Neural cell (in vitro differentiated cells): ENCODE data around the gene CGNL1. TPM values are rescaled to one million over a fixed set of nuclear protein-coding genes. Genes with fewer than 3 reads are reported as not detected.

Source experiments
- H2AFZ ChIP-seq: fragments of 200-600, 300-800 bp; sonication (generic), shearing (Covaris generic); 2 replicates; pipeline ENCODE4 v1.6.0; 2014; ENCODE audit warnings: low read depth, mild to moderate bottlenecking, antibody characterized with exemption, low read length, moderate library complexity
- H3F3A ChIP-seq: fragments of 200-600 bp; shearing (Covaris generic); 2 replicates; pipeline ENCODE4 v1.6.1; 2016; ENCODE audit warnings: mild to moderate bottlenecking, moderate library complexity, mixed read lengths, antibody characterized with exemption, low read length; ENCODE audit not compliant: insufficient read depth, poor library complexity, severe bottlenecking
- H3K27ac ChIP-seq: fragments of 200-600, 300-800 bp; sonication (generic), shearing (Covaris generic); 2 replicates; pipeline ENCODE4 v1.5.1; 2014; ENCODE audit warnings: mild to moderate bottlenecking, low read length, moderate library complexity
- H3K27me3 ChIP-seq: fragments of 300-800, 200-600 bp; sonication (generic), shearing (Covaris generic); 2 replicates; pipeline ENCODE4 v1.6.0; 2014; ENCODE audit warnings: mild to moderate bottlenecking, low read depth, low read length, moderate library complexity; ENCODE audit not compliant: insufficient read depth
- H3K36me3 ChIP-seq: fragments of 300-800, 200-600 bp; sonication (generic), shearing (Covaris generic); 2 replicates; pipeline ENCODE4 v1.5.1; 2014; ENCODE audit warnings: mild to moderate bottlenecking, antibody characterized with exemption, low read length, moderate library complexity; ENCODE audit not compliant: insufficient read depth
- H3K4me2 ChIP-seq: fragments of 300-800, 200-600 bp; sonication (generic), shearing (Covaris generic); 2 replicates; pipeline ENCODE4 v1.6.0; 2014; ENCODE audit warnings: mild to moderate bottlenecking, low read length
- H3K4me3 ChIP-seq: fragments of 300-800, 200-600 bp; sonication (generic), shearing (Covaris generic); 2 replicates; pipeline ENCODE4 v1.5.1; 2014; ENCODE audit warnings: mild to moderate bottlenecking, low read length, moderate library complexity
- H3K79me2 ChIP-seq: fragments of 200-600 bp; shearing (Covaris generic); replicated peaks from 2 replicates; pipeline ENCODE4 v1.6.0; 2014; ENCODE audit warnings: mild to moderate bottlenecking, low read length, moderate library complexity; ENCODE audit not compliant: insufficient read depth
- H3K9ac ChIP-seq: fragments of 300-800, 200-600 bp; sonication (generic), shearing (Covaris generic); 2 replicates; pipeline ENCODE4 v1.6.1; 2016; ENCODE audit warnings: mild to moderate bottlenecking, low read length, mixed read lengths
- H3K9me2 ChIP-seq: fragments of 200-600 bp; shearing (Covaris generic); 2 replicates; pipeline ENCODE4 v1.6.1; 2016; ENCODE audit warnings: mild to moderate bottlenecking, low read length, mixed read lengths; ENCODE audit not compliant: insufficient read depth
- H3K9me3 ChIP-seq: fragments of 200-600, 300-800 bp; sonication (generic), shearing (Covaris generic); 2 replicates; pipeline ENCODE4 v1.6.1; 2016; ENCODE audit warnings: mild to moderate bottlenecking, mixed run types, low read length, moderate library complexity, mixed read lengths
- H4K20me1 ChIP-seq: fragments of 200-600 bp; shearing (Covaris generic); 2 replicates; pipeline ENCODE4 v1.6.1; 2016; ENCODE audit warnings: mild to moderate bottlenecking, mixed run types; ENCODE audit not compliant: insufficient read depth
- EP300 ChIP-seq: fragments of 450-650 bp; conservative IDR thresholded peaks from 2 replicates; pipeline ENCODE4 v1.6.1; 2014; ENCODE audit warnings: antibody characterized with exemption, mild to moderate bottlenecking, moderate library complexity; ENCODE audit not compliant: poor library complexity, severe bottlenecking
- EZH2 ChIP-seq: fragments of 200-600, 300-800 bp; shearing (Covaris generic), sonication (generic); IDR thresholded peaks from 2 replicates; pipeline ENCODE4 v1.6.1; 2014; ENCODE audit warnings: antibody characterized with exemption, low read length, borderline replicate concordance, mild to moderate bottlenecking; ENCODE audit not compliant: insufficient read depth, poor library complexity, severe bottlenecking
- MXI1 ChIP-seq: fragments of 450-650 bp; conservative IDR thresholded peaks from 2 replicates; pipeline ENCODE4 v1.6.1; 2014; ENCODE audit warnings: antibody characterized with exemption, mild to moderate bottlenecking; ENCODE audit not compliant: poor library complexity, severe bottlenecking
- POLR2AphosphoS5 ChIP-seq: IDR thresholded peaks from 2 replicates; pipeline ENCODE4 v1.6.1; 2012
- RAD21 ChIP-seq: fragments of 450-650 bp; conservative IDR thresholded peaks from 2 replicates; pipeline ENCODE4 v1.6.1; 2014; ENCODE audit warnings: antibody characterized with exemption, mild to moderate bottlenecking, moderate library complexity
- SMC3 ChIP-seq: fragments of 450-650 bp; conservative IDR thresholded peaks from 2 replicates; pipeline ENCODE4 v1.6.1; 2014; ENCODE audit warnings: antibody characterized with exemption, mild to moderate bottlenecking, moderate library complexity; ENCODE audit not compliant: poor library complexity
- TAF1 ChIP-seq: IDR thresholded peaks from 2 replicates; pipeline ENCODE4 v1.6.1; 2012; ENCODE audit warnings: low read depth
- polyA plus RNA-seq: library from polyadenylated mRNA; depleted of rRNA; stranded (reverse); fragments of >200 nt; gene quantifications from 2 replicates; pipeline ENCODE4 v1.2.3, GENCODE V29; 2014
- TF ChIP-seq, protein P1 (sequence below): fragments of 450-650 bp; IDR thresholded peaks from 2 replicates; pipeline ENCODE4 v1.5.1; 2014; ENCODE audit warnings: antibody characterized with exemption, mild to moderate bottlenecking, moderate library complexity; ENCODE audit not compliant: poor library complexity, severe bottlenecking
- TF ChIP-seq, protein P2 (sequence below): IDR thresholded peaks from 2 replicates; pipeline ENCODE4 v1.6.1; 2012; ENCODE audit warnings: borderline replicate concordance

The CGNL1 gene
- polyA plus RNA-seq, 1 donor from 2014 or later: 0.26 TPM

DNA sequence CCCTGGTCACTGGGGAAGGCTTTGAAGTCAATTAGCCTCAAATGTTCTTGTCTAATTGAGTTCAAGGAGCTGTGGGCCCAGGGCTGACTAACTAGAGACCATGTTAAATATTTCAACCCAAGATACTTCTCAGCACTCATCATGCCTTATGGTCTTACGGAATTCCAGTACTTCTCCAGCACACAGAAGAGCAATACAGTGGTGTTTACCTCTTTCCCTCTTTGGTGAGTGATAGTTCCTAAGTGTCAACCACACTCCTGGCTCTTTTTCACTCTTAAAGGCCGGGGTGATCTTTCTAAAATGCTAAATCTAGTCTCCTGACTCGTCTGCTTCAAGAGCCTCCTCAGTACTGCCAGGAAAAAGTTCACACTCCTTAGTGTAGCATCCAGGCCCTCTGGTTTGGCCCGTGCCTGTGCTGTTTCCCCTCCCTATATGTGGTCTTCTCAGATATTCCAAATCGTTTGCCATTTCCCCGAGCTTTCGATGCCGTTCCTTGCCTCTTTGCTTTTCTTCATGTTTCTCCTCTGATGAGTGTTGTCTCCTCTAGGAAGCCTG lies 220.1 kb downstream of the CGNL1 start:
- no peak overlapping the region for H3K4me3 ChIP-seq
- no peaks in the 10 kb centered on the region for H3F3A ChIP-seq
- no peaks in the 10 kb centered on the region for H3K9me3 ChIP-seq
- no peaks in the 10 kb centered on the region for H4K20me1 ChIP-seq
- no peaks in the 10 kb centered on the region for H3K9me2 ChIP-seq
- H3K27ac ChIP-seq: no peak overlapping the region
- H2AFZ ChIP-seq: no peak overlapping the region
- no peak overlapping the region for H3K4me2 ChIP-seq
- no peaks in the 10 kb centered on the region for H3K36me3 ChIP-seq
- H3K79me2 ChIP-seq: no peaks in the 10 kb centered on the region
- no peak for TF ChIP-seq EZH2
- TF ChIP-seq, protein P1, sequence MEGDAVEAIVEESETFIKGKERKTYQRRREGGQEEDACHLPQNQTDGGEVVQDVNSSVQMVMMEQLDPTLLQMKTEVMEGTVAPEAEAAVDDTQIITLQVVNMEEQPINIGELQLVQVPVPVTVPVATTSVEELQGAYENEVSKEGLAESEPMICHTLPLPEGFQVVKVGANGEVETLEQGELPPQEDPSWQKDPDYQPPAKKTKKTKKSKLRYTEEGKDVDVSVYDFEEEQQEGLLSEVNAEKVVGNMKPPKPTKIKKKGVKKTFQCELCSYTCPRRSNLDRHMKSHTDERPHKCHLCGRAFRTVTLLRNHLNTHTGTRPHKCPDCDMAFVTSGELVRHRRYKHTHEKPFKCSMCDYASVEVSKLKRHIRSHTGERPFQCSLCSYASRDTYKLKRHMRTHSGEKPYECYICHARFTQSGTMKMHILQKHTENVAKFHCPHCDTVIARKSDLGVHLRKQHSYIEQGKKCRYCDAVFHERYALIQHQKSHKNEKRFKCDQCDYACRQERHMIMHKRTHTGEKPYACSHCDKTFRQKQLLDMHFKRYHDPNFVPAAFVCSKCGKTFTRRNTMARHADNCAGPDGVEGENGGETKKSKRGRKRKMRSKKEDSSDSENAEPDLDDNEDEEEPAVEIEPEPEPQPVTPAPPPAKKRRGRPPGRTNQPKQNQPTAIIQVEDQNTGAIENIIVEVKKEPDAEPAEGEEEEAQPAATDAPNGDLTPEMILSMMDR: no peak
- H3K9ac ChIP-seq: no peak overlapping the region
- H3K27me3 ChIP-seq: peaks cover 14% of the 10 kb centered on the region

DNA sequence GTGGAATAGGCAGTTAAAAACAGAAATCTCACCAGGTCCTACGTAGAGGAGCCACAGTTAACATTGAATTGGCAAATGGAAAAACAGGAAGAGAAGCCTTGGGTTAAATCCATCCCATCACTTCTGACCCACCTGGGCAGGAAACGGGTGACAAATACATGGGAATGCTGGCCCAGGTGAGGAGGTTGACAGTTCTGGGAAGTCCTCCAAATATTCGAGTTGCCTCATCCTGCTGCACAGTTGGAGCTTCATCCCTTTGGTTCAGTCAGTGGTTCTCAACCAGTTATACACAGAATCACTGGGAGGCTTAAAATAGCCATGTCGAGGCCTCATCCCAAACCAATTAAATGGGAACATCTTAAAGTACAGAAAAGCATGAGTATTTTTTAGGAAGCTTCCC lies 220.7 kb downstream of the CGNL1 start:
- no peak overlapping the region for H3K4me2 ChIP-seq
- H3K9me2 ChIP-seq: no peaks in the 10 kb centered on the region
- H3F3A ChIP-seq: no peaks in the 10 kb centered on the region
- H2AFZ ChIP-seq: no peak overlapping the region
- peaks cover 10% of the 10 kb centered on the region for H3K27me3 ChIP-seq
- no peaks in the 10 kb centered on the region for H3K79me2 ChIP-seq
- H3K9me3 ChIP-seq: no peaks in the 10 kb centered on the region
- H3K36me3 ChIP-seq: no peaks in the 10 kb centered on the region
- H3K4me3 ChIP-seq: no peak overlapping the region
- TF ChIP-seq POLR2AphosphoS5: no peak
- TF ChIP-seq EZH2: no peak
- no peak for TF ChIP-seq SMC3
- H3K27ac ChIP-seq: no peak overlapping the region
- H3K9ac ChIP-seq: no peak overlapping the region
- no peaks in the 10 kb centered on the region for H4K20me1 ChIP-seq

DNA sequence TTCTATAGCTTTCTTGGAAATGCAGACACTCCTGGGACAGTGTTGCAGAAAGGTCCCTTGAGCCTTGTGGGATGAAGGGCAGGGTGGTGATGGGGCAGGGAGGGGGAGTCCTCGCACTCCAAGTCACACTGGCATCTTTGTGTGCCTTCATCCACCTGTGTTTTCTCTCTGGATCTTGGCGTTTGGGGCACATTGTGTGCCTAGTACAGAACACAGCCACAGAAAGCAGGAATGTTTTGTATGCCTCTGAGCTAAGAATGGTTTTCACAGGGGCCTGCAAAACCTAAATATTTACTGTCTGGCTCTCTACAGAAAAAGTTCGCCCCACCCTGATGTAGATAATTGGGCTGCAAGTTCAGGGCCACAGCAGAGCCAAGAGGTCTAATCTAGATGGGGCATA lies 221.1 kb downstream of the CGNL1 start:
- Histone ChIP-seq H3K4me2 (no peak overlapping the region), H3K79me2 (no peaks in the 10 kb centered on the region), H3K4me3 (no peak overlapping the region), H3K9me2 (no peaks in the 10 kb centered on the region), H2AFZ (no peak overlapping the region), H3K27ac (no peak overlapping the region), H3K9me3 (no peaks in the 10 kb centered on the region), H3K9ac (no peak overlapping the region), H3F3A (no peaks in the 10 kb centered on the region), H3K27me3 (peaks cover 5% of the 10 kb centered on the region), H4K20me1 (no peaks in the 10 kb centered on the region), H3K36me3 (no peaks in the 10 kb centered on the region)
- TF ChIP-seq MXI1 (no peak), TAF1 (no peak), RAD21 (no peak), EZH2 (no peak), EP300 (no peak), POLR2AphosphoS5 (no peak), SMC3 (no peak)
- TF ChIP-seq, protein P2, sequence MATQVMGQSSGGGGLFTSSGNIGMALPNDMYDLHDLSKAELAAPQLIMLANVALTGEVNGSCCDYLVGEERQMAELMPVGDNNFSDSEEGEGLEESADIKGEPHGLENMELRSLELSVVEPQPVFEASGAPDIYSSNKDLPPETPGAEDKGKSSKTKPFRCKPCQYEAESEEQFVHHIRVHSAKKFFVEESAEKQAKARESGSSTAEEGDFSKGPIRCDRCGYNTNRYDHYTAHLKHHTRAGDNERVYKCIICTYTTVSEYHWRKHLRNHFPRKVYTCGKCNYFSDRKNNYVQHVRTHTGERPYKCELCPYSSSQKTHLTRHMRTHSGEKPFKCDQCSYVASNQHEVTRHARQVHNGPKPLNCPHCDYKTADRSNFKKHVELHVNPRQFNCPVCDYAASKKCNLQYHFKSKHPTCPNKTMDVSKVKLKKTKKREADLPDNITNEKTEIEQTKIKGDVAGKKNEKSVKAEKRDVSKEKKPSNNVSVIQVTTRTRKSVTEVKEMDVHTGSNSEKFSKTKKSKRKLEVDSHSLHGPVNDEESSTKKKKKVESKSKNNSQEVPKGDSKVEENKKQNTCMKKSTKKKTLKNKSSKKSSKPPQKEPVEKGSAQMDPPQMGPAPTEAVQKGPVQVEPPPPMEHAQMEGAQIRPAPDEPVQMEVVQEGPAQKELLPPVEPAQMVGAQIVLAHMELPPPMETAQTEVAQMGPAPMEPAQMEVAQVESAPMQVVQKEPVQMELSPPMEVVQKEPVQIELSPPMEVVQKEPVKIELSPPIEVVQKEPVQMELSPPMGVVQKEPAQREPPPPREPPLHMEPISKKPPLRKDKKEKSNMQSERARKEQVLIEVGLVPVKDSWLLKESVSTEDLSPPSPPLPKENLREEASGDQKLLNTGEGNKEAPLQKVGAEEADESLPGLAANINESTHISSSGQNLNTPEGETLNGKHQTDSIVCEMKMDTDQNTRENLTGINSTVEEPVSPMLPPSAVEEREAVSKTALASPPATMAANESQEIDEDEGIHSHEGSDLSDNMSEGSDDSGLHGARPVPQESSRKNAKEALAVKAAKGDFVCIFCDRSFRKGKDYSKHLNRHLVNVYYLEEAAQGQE: no peak
- TF ChIP-seq, protein P1: no peak
